Activated CD4-positive, CD25-positive, alpha-beta regulatory T cell treated with anti-CD3 and anti-CD28 coated beads, Interleukin-2, amount 50 U/mL, for 16 hours (primary cell): ENCODE results near the gene SWAP70.
"Not testable (repeated sequence)": the region's sequence is repeated elsewhere in the genome, so short reads cannot be mapped to it uniquely, and the experiment has no call there.

Experiments used
- DNase-seq: peaks from one replicate; pipeline ENCODE4 v3.0.0-alpha.2; 2020; ENCODE audit warnings: low read depth, low spot score

Gene SWAP70

DNA sequence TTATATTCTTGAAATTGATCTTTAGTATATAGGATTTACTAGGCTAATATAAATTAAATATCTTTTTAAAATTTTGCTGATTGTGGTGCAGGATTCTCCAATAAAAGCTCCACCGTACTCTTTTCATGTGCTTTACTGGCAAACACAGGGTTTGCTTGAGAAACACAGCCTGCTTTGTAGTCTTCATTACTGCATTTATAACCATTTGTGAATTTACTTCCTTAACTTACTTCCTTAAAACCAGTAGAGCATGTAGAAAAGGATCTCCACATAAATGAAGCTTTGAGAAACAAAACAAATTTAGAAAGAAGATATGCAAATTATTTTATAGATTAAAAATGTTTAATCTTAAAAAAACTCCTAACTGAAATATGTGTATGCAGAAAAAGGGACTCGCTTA lies 28.8 kb downstream of the SWAP70 start:
- DNase-seq = no peak

DNA sequence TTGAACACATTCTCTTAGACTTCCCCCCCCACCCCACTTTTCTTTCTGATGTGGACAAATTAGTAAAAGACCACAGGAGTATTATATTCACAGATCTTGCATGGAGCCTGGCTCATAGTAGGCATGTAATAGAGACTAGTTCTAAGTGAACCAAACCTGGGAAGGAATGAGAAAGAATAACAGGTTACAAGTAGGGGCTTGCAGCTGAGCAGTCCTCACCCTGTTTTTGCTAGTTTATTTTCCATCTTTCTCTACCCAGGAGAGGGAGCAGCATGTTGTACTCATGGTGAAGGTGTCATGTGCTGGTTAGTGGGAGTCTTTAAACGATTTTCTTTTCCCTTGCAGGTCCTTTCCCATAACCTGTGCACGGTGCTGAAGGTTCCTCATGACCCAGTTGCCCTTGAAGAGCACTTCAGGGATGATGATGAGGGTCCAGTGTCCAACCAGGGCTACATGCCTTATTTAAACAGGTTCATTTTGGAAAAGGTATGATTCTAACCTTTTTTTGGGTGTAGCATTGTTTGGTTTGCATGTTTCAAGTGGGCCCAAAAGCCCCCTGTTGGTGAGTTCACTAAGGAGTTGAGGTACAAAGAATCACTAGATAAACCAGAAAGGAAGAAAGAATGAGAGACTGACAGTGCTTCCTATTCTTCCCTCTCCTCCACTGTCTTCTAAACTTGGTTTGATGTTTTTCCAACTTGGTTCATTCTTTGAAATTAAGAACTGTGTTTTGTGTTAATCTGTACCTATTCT lies 30.1 kb downstream of the SWAP70 start:
- DNase-seq = no peak

DNA sequence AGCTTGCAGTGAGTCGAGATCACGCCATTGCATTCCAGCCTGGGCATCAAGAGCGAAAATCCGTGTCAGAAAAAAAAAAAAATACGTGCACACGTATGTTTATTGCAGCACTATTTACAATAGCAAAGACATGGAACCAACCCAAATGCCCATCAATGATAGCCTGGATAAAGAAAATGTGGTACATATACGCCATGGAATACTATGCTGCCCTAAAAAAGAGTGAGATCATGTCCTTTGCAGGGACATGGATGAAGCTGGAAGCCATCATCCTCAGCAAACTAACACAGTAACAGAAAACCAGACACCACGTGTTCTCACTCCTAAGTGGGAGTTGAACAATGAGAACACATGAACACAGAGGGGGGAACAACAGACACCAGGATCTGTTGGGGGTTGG lies 31.4 kb downstream of the SWAP70 start:
- not testable (repeated sequence) for DNase-seq

DNA sequence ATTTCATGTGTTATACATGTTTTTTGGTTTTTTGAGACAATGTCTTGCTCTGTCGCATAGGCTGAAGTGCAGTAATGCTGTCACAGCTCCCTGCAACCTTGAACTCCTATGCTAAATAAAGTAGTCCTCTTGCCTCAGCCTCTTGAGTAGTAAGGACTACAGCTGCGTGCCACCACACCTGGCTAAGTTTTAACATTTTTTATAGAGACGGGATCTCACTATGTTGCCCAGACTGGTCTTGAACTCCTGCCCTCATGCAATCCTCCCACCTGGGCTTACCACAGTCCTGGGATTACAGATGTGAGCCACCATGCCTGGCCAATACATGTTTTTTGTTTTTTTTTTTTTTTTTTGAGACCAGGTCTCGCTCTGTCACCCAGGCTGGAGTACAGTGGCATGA lies 33.9 kb downstream of the SWAP70 start:
- no peak for DNase-seq

DNA sequence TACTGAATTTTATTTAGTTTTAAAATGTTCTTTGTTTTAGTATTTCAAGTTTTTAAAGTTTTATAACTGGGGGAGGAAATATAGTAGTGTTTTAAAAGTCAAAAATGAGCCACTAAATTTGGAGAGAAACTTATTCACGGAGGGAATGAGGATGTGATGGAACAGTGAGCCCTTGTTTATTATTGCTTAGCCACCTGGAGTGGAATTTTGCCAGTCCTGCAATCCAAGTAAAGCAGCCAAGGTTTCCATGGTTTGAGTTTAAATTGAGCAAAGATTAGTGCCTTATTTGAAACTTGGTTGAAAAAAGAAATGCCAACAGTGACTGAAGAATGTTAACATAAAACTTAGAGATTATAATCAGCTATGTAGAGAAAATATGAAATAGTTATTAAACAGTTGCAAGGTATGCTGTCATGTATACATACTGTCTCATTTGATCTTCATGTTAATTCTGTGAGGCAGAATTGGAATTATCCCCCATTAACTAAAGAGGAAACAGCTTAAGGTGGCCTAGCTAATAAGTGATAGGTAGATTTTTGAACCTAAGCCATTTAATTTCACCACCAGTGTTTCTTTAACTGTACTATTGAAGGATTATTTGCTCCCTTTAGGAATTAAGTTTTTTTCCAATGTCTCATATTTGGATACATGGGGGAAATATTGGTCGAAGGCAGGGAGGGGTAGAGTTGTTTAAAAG lies 36.4 kb downstream of the SWAP70 start:
- DNase-seq = no peak

DNA sequence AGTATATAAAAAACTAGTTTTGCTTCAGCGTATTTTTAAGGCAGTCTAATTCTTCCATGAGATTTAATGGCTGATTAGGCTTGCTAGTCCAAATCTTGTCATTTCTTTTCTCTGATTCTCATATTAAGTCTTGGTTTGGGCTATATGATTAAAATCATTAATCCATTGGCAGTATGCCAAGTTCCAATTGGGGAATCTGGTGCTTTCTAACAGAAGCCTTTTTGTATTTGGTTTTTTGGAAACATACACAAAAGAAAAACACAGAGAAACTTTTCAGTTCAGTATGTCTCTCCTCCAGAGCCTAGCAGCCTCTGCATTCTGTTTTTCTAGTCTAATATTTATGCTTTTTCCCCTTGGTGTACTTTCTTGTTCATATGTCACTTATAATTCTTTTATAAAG lies 37.9 kb downstream of the SWAP70 start:
- no peak for DNase-seq

DNA sequence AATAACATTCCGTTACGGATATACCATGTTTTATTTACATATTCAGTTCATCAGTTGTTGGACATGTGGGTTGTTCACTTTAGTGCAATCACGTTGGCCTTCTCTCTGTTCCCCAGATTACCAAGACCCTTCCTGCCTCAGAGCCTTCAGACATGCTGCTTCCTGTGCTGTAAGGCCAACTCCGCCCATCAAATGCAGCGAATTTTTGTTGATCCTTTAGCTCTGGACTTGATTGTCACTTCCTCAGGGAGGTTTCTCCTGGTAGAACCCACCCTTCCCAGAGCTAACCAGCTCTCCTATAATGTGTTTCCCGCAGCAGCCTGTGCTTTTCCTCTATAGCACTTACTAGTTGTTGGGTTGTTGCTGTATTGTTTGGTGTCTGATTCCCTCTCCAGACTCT lies 39.4 kb downstream of the SWAP70 start:
- no peak for DNase-seq

DNA sequence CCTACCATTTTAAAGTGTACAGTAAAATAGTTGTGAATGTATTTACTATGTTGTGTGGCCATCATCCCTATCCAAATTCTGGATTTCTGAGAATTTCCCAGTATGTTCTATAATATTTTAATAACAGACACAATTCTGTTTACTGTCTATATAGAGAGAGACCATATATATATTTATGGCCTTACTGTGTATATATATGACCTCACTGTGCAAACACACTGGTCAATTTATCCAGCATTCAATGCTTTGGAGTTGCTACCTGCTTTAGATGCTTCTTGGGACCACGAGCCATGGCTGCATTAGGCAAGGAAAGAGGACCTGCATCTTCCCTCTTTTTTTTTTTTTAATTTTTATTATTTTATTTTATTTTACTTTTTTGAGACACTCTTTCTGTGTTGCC lies 40.2 kb downstream of the SWAP70 start:
- no peak for DNase-seq

DNA sequence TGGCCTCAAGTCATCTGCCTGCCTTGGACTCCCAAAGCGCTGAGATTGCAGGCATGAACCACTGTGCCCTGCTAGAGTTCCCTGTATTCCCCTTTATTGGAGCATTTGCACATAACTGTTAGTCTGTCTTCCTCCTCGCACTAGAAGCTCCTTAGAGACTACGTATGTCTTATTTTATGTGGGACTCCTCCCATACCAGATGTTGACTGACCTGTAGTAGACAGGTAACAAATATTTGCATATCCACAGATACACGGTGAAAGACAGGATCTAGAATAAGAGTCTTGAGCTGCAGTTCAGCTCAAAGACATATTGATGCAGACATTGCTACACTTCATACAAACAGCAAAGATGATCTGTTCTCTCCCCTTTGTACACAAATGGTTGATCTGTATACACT lies 40.7 kb downstream of the SWAP70 start:
- DNase-seq = no peak

DNA sequence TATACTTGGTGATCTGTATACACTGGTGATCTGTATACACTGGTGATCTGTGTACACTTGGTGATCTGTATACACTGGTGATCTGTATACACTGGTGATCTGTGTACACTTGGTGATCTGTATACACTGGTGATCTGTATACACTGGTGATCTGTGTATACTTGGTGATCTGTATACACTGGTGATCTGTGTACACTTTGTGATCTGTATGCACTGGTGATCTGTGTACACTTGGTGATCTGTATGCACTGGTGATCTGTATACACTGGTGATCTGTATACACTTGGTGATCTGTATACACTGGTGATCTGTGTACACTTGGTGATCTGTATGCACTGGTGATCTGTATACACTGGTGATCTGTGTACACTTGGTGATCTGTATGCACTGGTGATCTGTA lies 41.5 kb downstream of the SWAP70 start:
- not testable (repeated sequence) for DNase-seq

DNA sequence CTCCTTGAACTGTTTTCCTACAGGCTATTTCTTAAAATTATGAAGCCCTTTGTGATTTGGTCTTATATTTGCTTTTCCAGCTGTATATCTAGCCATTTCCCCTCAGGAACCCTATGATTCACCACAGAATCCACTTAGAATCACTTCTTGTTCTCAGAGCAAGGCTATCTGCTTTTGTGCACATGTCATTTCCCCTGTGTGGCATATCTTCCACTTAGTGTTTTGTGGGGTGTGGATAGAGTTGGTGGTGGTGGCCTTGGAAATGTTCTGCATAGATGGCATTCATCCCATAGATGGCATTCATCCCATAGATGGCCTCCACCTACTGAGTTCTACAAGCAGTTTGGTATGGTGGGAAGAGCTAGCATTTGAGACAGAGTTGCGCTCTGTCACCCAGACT lies 44.7 kb downstream of the SWAP70 start:
- DNase-seq = no peak

DNA sequence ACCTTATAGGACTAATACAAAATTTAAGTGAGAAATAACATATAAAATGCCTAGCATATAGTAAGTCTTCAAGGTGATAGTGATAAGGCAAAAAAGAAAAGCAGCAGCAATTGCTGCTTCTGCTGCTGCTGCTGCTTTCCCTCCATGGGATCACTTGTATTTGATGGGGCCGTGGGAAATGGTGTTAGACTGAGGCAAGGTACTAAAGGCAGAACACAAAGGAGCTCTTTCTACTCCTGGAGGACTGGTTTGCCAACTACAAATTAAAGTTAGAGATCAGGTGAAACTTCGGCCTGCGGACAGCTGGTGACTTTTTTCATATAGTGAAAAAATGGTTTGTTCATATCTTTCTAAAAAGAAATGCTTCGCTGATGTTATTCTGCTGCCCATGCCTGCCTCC lies 46.3 kb downstream of the SWAP70 start:
- DNase-seq = no peak

DNA sequence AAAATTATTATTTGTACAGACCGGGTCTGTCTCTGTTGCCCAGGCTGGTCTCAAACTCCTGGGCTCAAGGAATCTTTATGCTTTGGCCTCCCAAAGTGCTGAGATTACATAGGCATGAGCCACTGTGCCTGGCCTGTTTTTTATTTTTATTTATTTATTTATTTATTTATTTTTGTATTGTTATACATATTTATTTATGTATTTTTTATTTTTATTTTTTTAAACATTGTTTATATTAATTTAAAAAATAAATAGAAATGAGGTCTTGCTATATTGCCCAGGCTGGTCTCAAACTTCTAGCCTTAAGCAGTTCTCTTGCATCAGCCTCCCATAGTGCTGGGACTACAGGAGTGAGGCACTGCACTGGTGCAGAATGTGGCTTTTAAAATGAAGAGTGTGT lies 47.0 kb downstream of the SWAP70 start:
- no peak for DNase-seq

DNA sequence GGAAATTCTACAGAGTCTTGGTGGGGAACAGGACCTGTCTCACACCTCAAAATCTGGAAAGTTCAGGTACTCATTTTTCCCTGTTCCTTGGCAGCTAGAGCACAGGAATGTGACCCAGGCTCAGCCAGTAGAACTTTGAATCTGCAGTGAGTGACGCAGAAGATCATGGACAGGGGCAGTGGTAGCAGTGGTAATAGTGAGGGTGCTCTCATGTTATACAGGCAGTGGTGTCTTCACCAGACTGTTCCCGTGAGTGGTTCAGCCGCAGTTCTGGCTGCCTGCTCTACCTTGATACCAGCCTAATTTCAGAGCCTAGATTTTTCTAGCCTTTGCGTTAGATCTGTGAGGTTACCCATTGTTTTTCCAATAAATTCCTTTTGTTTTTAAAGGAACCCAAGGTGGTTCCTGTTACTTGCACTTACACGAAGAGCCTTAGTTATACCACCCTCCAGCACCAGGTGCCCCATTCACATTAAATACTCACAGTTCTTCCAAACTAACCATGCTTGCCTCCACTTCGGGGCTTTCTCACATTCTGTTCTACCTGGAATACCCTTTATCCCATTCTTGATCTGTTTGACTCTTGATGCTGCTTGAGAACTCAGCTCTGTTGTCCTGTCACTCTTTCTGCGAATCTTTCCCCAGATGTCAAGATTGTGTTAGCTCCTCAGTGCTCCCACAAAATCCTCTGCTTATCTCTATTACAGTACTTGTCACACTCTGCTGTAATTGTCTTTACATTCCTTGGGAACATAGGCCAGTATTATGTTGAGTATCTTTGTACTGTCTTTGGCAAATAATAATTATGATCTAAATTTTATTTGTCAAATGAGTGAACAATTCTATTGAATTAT lies 47.8 kb downstream of the SWAP70 start:
- DNase-seq = no peak

DNA sequence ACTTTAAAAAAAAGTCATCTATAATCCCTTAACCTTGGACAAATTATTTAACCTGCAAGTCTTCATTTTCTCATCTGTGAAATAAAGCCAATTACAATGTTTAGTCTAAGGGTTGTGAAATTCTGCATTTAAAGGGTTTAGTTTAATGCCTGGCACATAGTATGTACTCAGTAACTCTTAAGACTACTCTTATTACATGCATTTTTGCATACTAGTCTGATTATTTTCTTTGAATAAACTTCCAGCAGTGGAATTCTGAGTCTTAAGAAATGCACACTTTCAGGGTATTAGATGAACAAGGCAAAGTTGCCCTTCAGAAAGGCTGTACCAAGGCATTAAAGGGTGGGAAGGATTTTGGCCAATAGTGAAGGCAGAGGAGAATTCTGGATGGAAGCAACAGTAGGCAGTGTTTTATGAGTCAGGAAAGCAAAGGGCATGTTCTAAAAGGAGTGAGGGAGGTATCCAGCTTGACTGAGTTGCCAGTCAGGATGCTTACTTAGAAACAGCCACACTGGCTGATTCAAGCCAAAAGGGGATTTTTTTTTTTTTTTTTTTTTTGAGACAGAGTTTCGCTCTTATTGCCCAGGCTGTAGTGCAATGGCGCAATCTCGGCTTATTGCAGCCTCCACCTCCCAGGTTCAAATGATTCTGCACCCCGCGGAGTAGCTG lies 50.5 kb downstream of the SWAP70 start:
- DNase-seq = no peak

DNA sequence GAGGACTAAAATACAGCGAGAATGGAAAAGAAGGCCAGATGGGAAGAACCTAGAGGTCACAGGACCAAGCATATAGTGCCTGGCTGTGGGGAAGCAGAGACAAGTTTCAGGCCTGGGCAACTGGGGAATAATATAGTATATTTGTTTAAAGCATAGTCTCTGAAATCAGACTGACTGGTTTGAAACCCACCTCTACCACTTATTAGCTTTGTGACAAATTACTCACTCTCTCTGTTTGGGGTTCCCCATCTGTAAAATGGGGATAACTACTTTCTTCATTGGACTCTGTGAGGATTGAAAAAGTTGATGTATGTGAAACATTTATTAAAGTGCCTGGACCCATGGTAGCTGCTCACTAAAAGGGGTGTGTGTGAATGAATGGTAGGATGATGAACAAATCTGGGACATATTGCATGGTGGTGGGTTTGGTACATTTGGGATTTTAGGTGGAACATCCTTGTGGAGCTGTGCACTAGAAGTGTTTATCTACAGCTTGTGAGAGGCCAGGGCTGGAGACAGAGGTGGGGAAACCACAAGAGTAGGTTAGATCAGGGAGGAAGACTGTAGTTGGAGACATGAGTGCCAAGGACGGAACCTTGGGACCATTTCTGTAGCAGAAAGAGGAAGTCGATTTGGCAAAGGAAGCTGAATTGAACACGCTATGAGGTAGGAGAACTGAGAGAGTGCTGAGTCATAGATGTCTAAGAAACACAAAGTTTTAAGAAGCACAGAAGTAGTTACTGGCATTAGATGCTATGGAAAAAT lies 52.6 kb downstream of the SWAP70 start:
- no peak for DNase-seq

DNA sequence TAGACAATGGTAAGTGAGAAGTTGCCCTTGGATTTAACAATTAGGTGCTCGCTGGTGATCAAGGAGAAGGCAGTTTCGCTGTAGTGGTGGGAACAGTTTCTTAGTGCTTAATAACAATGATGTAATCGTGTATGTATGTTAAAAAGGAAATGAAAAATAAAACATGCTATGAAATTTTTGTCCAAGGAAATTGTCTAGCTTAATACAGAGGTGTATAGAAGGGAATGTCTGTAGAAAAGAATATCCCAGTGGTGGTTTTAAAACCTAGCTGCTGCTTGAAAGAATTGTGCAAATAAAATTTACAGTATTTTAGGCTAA lies 53.1 kb downstream of the SWAP70 start:
- no peak for DNase-seq

DNA sequence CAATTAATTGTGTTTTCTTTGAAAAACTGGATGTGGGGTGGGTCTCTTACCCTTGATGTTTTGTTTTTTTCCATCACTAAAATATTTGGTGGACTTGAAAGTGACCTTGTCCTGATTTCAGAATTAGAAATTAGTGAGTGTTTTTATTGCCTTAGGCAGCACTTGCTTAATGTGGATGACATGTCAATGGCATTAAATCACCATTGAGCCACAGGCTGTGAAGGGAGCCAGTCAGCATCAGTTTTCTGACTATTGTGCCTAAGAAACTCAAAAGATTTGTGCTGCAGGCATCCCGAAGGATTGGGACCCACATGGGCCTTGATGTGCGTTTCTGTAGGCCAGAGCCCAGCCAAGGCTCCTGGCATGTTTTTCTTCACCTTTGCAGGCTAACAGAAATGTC lies 53.8 kb downstream of the SWAP70 start:
- DNase-seq = no peak

DNA sequence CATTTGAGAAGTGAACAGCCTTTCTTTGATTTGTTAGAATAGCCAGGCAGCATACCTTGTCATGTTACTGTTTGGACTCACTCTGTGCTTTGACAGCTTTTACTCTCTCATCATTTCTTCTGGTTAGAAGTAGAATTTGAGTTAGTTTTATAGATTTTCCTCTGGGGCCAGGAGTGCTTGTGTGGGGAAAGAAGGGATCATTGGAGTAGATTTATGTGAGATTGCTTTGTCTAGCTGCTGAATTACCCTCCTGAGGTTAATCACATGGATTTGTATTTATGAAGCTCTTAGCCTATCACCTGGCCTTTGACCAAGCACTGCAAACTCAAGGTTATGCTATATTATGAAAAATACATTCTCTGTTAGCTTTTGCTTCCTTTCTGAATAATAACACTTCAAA lies 54.3 kb downstream of the SWAP70 start:
- DNase-seq = no peak

DNA sequence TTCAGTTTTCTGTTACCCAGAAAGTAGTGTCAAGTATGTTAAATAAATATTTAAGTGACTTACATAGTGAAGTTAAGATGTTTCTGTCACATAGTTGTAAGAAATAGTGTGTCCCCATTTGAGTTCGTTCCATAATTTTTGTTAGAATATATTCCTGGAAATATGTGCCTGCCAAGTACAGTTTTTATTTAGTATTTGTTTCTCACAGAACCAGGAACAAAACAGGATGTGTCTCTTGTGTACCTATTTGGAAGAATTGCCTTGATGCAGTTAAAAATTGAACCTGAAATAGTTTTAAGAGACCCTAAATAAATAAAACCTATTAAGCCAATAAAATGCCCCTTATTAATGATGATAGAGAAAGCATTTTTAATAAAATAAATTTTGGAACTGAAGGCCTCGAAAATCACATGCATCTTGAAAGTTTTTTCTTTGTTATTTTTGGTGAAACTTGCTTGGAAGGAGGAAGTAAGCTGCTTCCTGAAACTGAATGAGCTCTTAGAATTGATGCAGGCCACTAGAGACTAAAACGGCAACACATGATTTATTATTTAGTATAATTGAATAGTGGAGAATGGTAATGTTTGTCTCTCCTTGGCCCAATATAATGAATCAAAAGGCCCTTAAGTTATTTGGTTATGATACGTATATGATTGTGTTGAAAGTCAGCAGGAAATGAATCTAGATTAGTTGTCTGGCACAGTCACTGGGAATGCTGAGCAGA lies 55.9 kb downstream of the SWAP70 start:
- DNase-seq = no peak

DNA sequence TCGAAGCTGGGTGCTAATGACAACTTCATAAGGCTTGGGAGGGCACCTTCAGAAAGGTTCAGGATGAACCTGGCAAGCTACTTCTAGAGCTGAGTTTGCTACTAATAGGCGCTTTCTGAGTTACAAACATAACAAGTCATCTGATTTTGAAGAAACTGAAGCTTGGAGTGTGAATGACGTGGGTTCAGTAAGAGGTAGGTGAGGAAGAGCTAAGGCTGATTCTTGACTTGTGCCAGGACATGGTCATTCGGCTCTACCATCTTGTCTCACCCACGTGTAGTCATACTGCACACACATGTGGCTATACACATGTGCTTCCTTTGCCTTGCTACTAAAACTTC lies 56.4 kb downstream of the SWAP70 start:
- DNase-seq = no peak
